H9 (cell line): ENCODE measurements around the gene NRG3. TPM values are rescaled to one million over a fixed set of nuclear protein-coding genes. Genes with fewer than 3 reads are reported as not detected.

Source experiments
- DNase-seq: peaks from one replicate; pipeline ENCODE4 v3.0.0-alpha.2; 2017
- H2AFZ ChIP-seq: one replicate; pipeline ENCODE4 v1.6.1; 2013; ENCODE audit warnings: mild to moderate bottlenecking, low read length, control low read depth, moderate library complexity
- H2AK5ac ChIP-seq: 2 replicates; pipeline ENCODE4 v1.6.1; 2013; ENCODE audit warnings: low read length, control low read depth, mixed read lengths; ENCODE audit not compliant: insufficient read length
- H2BK120ac ChIP-seq: one replicate; pipeline ENCODE4 v1.6.1; 2013; ENCODE audit warnings: low read depth, mild to moderate bottlenecking, low read length, control low read depth, inconsistent platforms; ENCODE audit not compliant: poor library complexity, severe bottlenecking
- H2BK12ac ChIP-seq: 2 replicates; pipeline ENCODE4 v1.6.1; 2013; ENCODE audit warnings: low read length, control low read depth, mixed read lengths, low read depth; ENCODE audit not compliant: insufficient read length
- H2BK15ac ChIP-seq: 2 replicates; pipeline ENCODE4 v1.6.1; 2013; ENCODE audit warnings: low read depth, low read length, control low read depth
- H2BK20ac ChIP-seq: one replicate; pipeline ENCODE4 v1.6.1; 2013; ENCODE audit warnings: low read depth, mild to moderate bottlenecking, low read length, control low read depth, inconsistent platforms; ENCODE audit not compliant: poor library complexity, severe bottlenecking
- H2BK5ac ChIP-seq: 2 replicates; pipeline ENCODE4 v1.6.1; 2013; ENCODE audit warnings: low read length, control low read depth, mixed read lengths; ENCODE audit not compliant: insufficient read length
- H3K14ac ChIP-seq: 2 replicates; pipeline ENCODE4 v1.6.1; 2013; ENCODE audit warnings: low read length, control low read depth; ENCODE audit not compliant: insufficient read depth
- H3K18ac ChIP-seq: 2 replicates; pipeline ENCODE4 v1.6.1; 2013; ENCODE audit warnings: low read depth, mild to moderate bottlenecking, mixed read lengths, low read length, control low read depth; ENCODE audit not compliant: insufficient read length
- H3K23ac ChIP-seq: 2 replicates; pipeline ENCODE4 v1.6.1; 2013; ENCODE audit warnings: low read length, control low read depth, mixed read lengths, low read depth; ENCODE audit not compliant: insufficient read length
- H3K23me2 ChIP-seq: 2 replicates; pipeline ENCODE4 v1.6.1; 2013; ENCODE audit warnings: low read depth, mild to moderate bottlenecking, mixed read lengths, low read length, control low read depth; ENCODE audit not compliant: insufficient read length, poor library complexity, severe bottlenecking
- H3K27ac ChIP-seq: 2 replicates; pipeline ENCODE4 v1.5.1; 2013; ENCODE audit warnings: low read length, control low read depth, mixed read lengths, low read depth; ENCODE audit not compliant: insufficient read length
- H3K27me3 ChIP-seq: 2 replicates; pipeline ENCODE4 v1.6.1; 2013; ENCODE audit warnings: low read length, control low read depth, inconsistent platforms; ENCODE audit not compliant: insufficient read depth
- H3K4ac ChIP-seq: 2 replicates; pipeline ENCODE4 v1.6.1; 2013; ENCODE audit warnings: low read depth, mild to moderate bottlenecking, control low read depth, inconsistent platforms, low read length, moderate library complexity
- H3K4me1 ChIP-seq: 2 replicates; pipeline ENCODE4 v1.6.1; 2013; ENCODE audit warnings: low read length, control low read depth, inconsistent platforms; ENCODE audit not compliant: insufficient read depth
- H3K4me2 ChIP-seq: 2 replicates; pipeline ENCODE4 v1.6.1; 2013; ENCODE audit warnings: low read length, control low read depth, mixed read lengths; ENCODE audit not compliant: insufficient read length, insufficient read depth
- H3K56ac ChIP-seq: 2 replicates; pipeline ENCODE4 v1.6.1; 2013; ENCODE audit warnings: low read depth, mild to moderate bottlenecking, mixed read lengths, low read length, control low read depth; ENCODE audit not compliant: insufficient read length
- H3K79me1 ChIP-seq: 2 replicates; pipeline ENCODE4 v1.6.1; 2013; ENCODE audit warnings: low read depth, mild to moderate bottlenecking, moderate library complexity, low read length, control low read depth, inconsistent platforms; ENCODE audit not compliant: insufficient read depth, poor library complexity, severe bottlenecking
- H3K79me2 ChIP-seq: 2 replicates; pipeline ENCODE4 v1.6.1; 2013; ENCODE audit warnings: low read length, control low read depth, inconsistent platforms; ENCODE audit not compliant: insufficient read depth
- H3K9ac ChIP-seq: 2 replicates; pipeline ENCODE4 v1.6.1; 2013; ENCODE audit warnings: low read length, control low read depth, mixed read lengths; ENCODE audit not compliant: insufficient read length; ENCODE audit errors: extremely low read depth
- H3K9me3 ChIP-seq: one replicate; pipeline ENCODE4 v1.6.1; 2013; ENCODE audit warnings: low read depth, low read length, inconsistent platforms; ENCODE audit not compliant: control insufficient read depth
- H3T11ph ChIP-seq: one replicate; pipeline ENCODE4 v1.6.1; 2013; ENCODE audit warnings: mild to moderate bottlenecking, low read length, control low read depth, inconsistent platforms
- H4K20me1 ChIP-seq: one replicate; pipeline ENCODE4 v1.6.1; 2013; ENCODE audit not compliant: control insufficient read depth, insufficient read length, insufficient read depth
- H4K5ac ChIP-seq: 2 replicates; pipeline ENCODE4 v1.6.1; 2013; ENCODE audit warnings: low read depth, mild to moderate bottlenecking, mixed read lengths, low read length, control low read depth; ENCODE audit not compliant: insufficient read length
- H4K8ac ChIP-seq: replicated peaks from 2 replicates; pipeline ENCODE4 v1.6.1; 2013; ENCODE audit warnings: low read length, control low read depth, mixed read lengths, low read depth; ENCODE audit not compliant: insufficient read length
- H4K91ac ChIP-seq: 2 replicates; pipeline ENCODE4 v1.6.1; 2013; ENCODE audit warnings: low read depth, mild to moderate bottlenecking, moderate library complexity, mixed read lengths, low read length, control low read depth; ENCODE audit not compliant: insufficient read length
- H3K27ac Mint-ChIP-seq, 3 experiments: 2 replicates in 2 of 3; 3 replicates in 1 of 3; pipeline ENCODE4 v1.8.0; 2020 to 2021; ENCODE audit warnings: mixed read lengths in 3 of 3, mild to moderate bottlenecking in 1 of 3, moderate library complexity in 1 of 3
- H3K27me3 Mint-ChIP-seq: 2 replicates; pipeline ENCODE4 v1.8.0; 2021; ENCODE audit warnings: low read depth, mild to moderate bottlenecking, moderate library complexity, mixed read lengths
- H3K36me3 Mint-ChIP-seq, 3 experiments: 2 replicates in 2 of 3; 3 replicates in 1 of 3; pipeline ENCODE4 v1.8.0; 2020 to 2021; ENCODE audit warnings: low read depth in 3 of 3, mixed read lengths in 3 of 3; ENCODE audit not compliant: insufficient read depth in 1 of 3
- H3K4me1 Mint-ChIP-seq, 2 experiments: 2 replicates each; pipeline ENCODE4 v1.8.0; 2020; ENCODE audit warnings: mixed read lengths in 2 of 2
- H3K4me3 Mint-ChIP-seq, 2 experiments: 2 replicates in 1 of 2; 3 replicates in 1 of 2; pipeline ENCODE4 v1.8.0; 2020 to 2021; ENCODE audit warnings: mild to moderate bottlenecking in 2 of 2, mixed read lengths in 2 of 2, moderate library complexity in 1 of 2
- H3K9me3 Mint-ChIP-seq, 2 experiments: 2 replicates in 1 of 2; 3 replicates in 1 of 2; pipeline ENCODE4 v1.8.0; 2020; ENCODE audit warnings: mild to moderate bottlenecking in 2 of 2, mixed read lengths in 2 of 2, moderate library complexity in 1 of 2
- WGBS: extraction: QIAGEN DNeasy Blood & Tissue Kit; methylation state at CpG from one replicate; pipeline ENCODE4 v1.1.7; 2013; ENCODE audit warnings: missing lambda C conversion rate, low lambda C conversion rate, mixed read lengths; ENCODE audit not compliant: insufficient read length; ENCODE audit errors: extremely low coverage; 5-methylcytosine and 5-hydroxymethylcytosine counted together
- total RNA-seq: library from RNA; stranded (reverse); gene quantifications from 2 replicates; pipeline ENCODE4 v1.2.1, GENCODE V29; 2021
- TF ChIP-seq, protein P1 (sequence below): fragments of 200-600 bp; sonication (generic); conservative IDR thresholded peaks from 3 replicates; pipeline ENCODE4 v1.8.0; 2021; ENCODE audit warnings: antibody characterized with exemption, mild to moderate bottlenecking

NRG3 gene
- total RNA-seq, 1 experiment from 2014 or later = 1.6 TPM

DNA sequence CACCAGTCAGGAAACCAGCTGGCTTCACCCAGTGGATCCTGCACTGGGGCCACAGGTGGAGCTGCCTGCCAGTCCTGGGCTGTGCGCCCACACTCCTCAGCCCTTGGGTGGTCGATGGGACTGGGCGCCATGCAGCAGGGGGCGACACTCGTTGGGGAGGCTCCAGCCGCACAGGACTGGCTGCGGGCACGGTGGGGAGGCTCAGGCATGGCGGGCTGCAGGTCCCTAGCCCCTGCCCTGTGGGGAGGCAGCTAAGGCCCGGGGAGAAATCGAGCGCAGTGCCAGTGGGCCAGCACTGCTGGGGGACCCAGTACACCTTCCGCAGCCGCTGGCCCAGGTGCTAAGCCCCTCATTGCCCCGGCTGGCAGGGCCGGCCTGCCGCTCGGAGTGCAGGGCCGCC is 12.4 kb upstream of the NRG3 start:
- Mint-ChIP-seq H3K4me1 (peaks cover 11 to 12% of the 10 kb centered on the region in 2 experiments), H3K27me3 (no peaks in the 10 kb centered on the region; the same call in 1 of the 2 replicates), H3K9me3 (peaks cover 20 to 25% of the 10 kb centered on the region in 2 experiments), H3K27ac (no peak overlapping the region), H3K36me3 (peaks cover 6 to 27% (median 10%) of the 10 kb centered on the region in 3 experiments; a peak in 5 of 7 replicates), H3K4me3 (no peak overlapping the region)
- no peak overlapping the region for H2AFZ ChIP-seq
- no peak overlapping the region for H2BK5ac ChIP-seq
- no peaks in the 10 kb centered on the region for H3K79me1 ChIP-seq
- TF ChIP-seq, protein P1, sequence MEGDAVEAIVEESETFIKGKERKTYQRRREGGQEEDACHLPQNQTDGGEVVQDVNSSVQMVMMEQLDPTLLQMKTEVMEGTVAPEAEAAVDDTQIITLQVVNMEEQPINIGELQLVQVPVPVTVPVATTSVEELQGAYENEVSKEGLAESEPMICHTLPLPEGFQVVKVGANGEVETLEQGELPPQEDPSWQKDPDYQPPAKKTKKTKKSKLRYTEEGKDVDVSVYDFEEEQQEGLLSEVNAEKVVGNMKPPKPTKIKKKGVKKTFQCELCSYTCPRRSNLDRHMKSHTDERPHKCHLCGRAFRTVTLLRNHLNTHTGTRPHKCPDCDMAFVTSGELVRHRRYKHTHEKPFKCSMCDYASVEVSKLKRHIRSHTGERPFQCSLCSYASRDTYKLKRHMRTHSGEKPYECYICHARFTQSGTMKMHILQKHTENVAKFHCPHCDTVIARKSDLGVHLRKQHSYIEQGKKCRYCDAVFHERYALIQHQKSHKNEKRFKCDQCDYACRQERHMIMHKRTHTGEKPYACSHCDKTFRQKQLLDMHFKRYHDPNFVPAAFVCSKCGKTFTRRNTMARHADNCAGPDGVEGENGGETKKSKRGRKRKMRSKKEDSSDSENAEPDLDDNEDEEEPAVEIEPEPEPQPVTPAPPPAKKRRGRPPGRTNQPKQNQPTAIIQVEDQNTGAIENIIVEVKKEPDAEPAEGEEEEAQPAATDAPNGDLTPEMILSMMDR = no peak
- H3K4me2 ChIP-seq = no peak overlapping the region
- no peak overlapping the region for H2AK5ac ChIP-seq
- H2BK120ac ChIP-seq = no peak overlapping the region
- no CpG with 5 or more reads among the region's 19 CpGs for WGBS
- H3K9me3 ChIP-seq = no peaks in the 10 kb centered on the region
- no peak overlapping the region for H2BK12ac ChIP-seq
- H3K27me3 ChIP-seq = no peaks in the 10 kb centered on the region
- no peak overlapping the region for H3K23ac ChIP-seq
- no peak overlapping the region for H3K9ac ChIP-seq
- H4K20me1 ChIP-seq = no peaks in the 10 kb centered on the region
- H2BK15ac ChIP-seq = no peak overlapping the region
- H3K56ac ChIP-seq = no peak overlapping the region
- no peaks in the 10 kb centered on the region for H3K4me1 ChIP-seq
- no peaks in the 10 kb centered on the region for H3K79me2 ChIP-seq
- no peak for DNase-seq
- no peak overlapping the region for H4K5ac ChIP-seq
- no peak overlapping the region for H3T11ph ChIP-seq
- no peak overlapping the region for H4K91ac ChIP-seq
- H2BK20ac ChIP-seq = no peak overlapping the region
- H3K23me2 ChIP-seq = no peaks in the 10 kb centered on the region
- H3K18ac ChIP-seq = no peak overlapping the region
- H4K8ac ChIP-seq = no peak overlapping the region
- no peak overlapping the region for H3K4ac ChIP-seq
- H3K14ac ChIP-seq = no peak overlapping the region
- no peak overlapping the region for H3K27ac ChIP-seq
